Ascending aorta (tissue), 2 donors: ENCODE data around the gene LRRC7. TPM values are rescaled to one million over a fixed set of nuclear protein-coding genes. Genes with fewer than 3 reads are reported as not detected.

ENCODE experiments used
- DNase-seq, 2 donors: peaks; one replicate each; pipeline ENCODE4 v3.0.0-alpha.2; 2019; ENCODE audit warnings: low spot score in 2 of 2
- H3K27ac ChIP-seq, 2 donors: fragments of 200-600 bp; sonication (generic); one replicate each; pipeline ENCODE4 v1.5.1; 2016 to 2017; ENCODE audit warnings: mild to moderate bottlenecking in 1 of 2
- H3K27me3 ChIP-seq: fragments of 200-600 bp; sonication (generic); one replicate; pipeline ENCODE4 v1.5.1; 2017
- H3K36me3 ChIP-seq, 2 donors: fragments of 200-600 bp; sonication (generic); one replicate each; pipeline ENCODE4 v1.5.1; 2016
- H3K4me1 ChIP-seq, 2 donors: fragments of 200-600 bp; sonication (generic); one replicate each; pipeline ENCODE4 v1.5.1; 2016 to 2017; ENCODE audit warnings: mild to moderate bottlenecking in 1 of 2
- H3K4me3 ChIP-seq, 2 donors: fragments of 200-600 bp; sonication (generic); one replicate each; pipeline ENCODE4 v1.5.1; 2016 to 2017; ENCODE audit warnings: mild to moderate bottlenecking in 1 of 2
- H3K9me3 ChIP-seq, 2 donors: fragments of 200-600 bp; sonication (generic); one replicate each; pipeline ENCODE4 v1.5.1; 2016
- CTCF ChIP-seq, 3 experiments: fragments of 200-600 bp in 2 of 3; fragments of 450-650 bp in 1 of 3; sonication (generic) in 2 of 3; IDR thresholded peaks; one replicate each; pipeline ENCODE4 v1.5.1; 2016 to 2019; ENCODE audit warnings: antibody characterized with exemption in 3 of 3, mild to moderate bottlenecking in 1 of 3, moderate library complexity in 1 of 3
- intact Hi-C: fragments of 100-400 bp; cut with DNase I; formaldehyde crosslinking; loops from one replicate; pipeline ENCODE4 v1.15.1; 2023
- total RNA-seq: library from RNA; depleted of rRNA; stranded (reverse); fragments of >200 nt; gene quantifications from one replicate; pipeline ENCODE4 v1.1.0, GENCODE V29; 2016

The LRRC7 gene
- total RNA-seq, 1 donor from 2014 or later = not detected

GRCh38 chr1:69787151-69787550 is 219.4 kb downstream of the LRRC7 start:
- Histone ChIP-seq H3K4me1 (no peaks in the 10 kb centered on the region), H3K27ac (no peak overlapping the region), H3K9me3 (no peaks in the 10 kb centered on the region), H3K4me3 (no peak overlapping the region), H3K27me3 (no peaks in the 10 kb centered on the region), H3K36me3 (no peaks in the 10 kb centered on the region)
- intact Hi-C loops = no loop called here
- DNase-seq = no peak
- TF ChIP-seq CTCF (IDR thresholded peaks at IDR 0.05) = no peak

DNA sequence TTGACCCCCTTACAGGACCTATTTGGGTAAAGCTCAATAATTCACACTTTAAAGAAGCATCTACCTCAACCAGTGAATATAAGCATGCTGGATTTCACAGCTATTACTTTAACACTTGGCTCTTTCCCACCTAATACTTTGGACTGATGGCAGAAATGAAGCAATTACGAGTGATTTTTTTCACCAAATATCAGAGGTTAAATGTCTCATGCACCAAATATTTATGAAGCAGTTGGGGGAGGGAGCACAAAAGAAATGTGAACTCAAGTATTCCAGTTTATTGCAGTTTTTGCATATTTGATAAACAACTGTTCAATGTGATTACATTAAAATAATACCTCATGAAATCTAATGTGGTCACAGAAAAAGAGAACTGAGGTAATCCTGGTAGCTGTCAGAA is 223.6 kb downstream of the LRRC7 start:
- H3K27ac ChIP-seq = no peak overlapping the region
- H3K36me3 ChIP-seq = no peaks in the 10 kb centered on the region
- no peaks in the 10 kb centered on the region for H3K27me3 ChIP-seq
- no peak for TF ChIP-seq CTCF (IDR thresholded peaks at IDR 0.05)
- H3K9me3 ChIP-seq = no peaks in the 10 kb centered on the region
- no peak overlapping the region for H3K4me3 ChIP-seq
- no peak for DNase-seq
- H3K4me1 ChIP-seq = no peaks in the 10 kb centered on the region
- intact Hi-C loops = no loop called here

GRCh38 chr1:69794831-69795230 is 227.1 kb downstream of the LRRC7 start:
- H3K9me3 ChIP-seq = no peaks in the 10 kb centered on the region
- H3K27ac ChIP-seq = no peak overlapping the region
- no peaks in the 10 kb centered on the region for H3K27me3 ChIP-seq
- no peaks in the 10 kb centered on the region for H3K36me3 ChIP-seq
- TF ChIP-seq CTCF (IDR thresholded peaks at IDR 0.05) = no peak
- no peaks in the 10 kb centered on the region for H3K4me1 ChIP-seq
- intact Hi-C loops = no loop called here
- DNase-seq = no peak
- no peak overlapping the region for H3K4me3 ChIP-seq

- Histone ChIP-seq H3K9me3 (no peaks in the 10 kb centered on the region), H3K27me3 (no peaks in the 10 kb centered on the region), H3K36me3 (no peaks in the 10 kb centered on the region), H3K27ac (no peak overlapping the region), H3K4me3 (no peak overlapping the region), H3K4me1 (no peaks in the 10 kb centered on the region)
- DNase-seq = no peak
- intact Hi-C loops = no loop called here
- no peak for TF ChIP-seq CTCF (IDR thresholded peaks at IDR 0.05)
Measured at GRCh38 chr1:69814926-69815325, 247.2 kb downstream of the LRRC7 start.

GRCh38 chr1:69824932-69825331 is 257.2 kb downstream of the LRRC7 start:
- H3K27ac ChIP-seq = no peak overlapping the region
- no peak overlapping the region for H3K4me3 ChIP-seq
- DNase-seq = no peak
- H3K4me1 ChIP-seq = no peaks in the 10 kb centered on the region
- no peaks in the 10 kb centered on the region for H3K27me3 ChIP-seq
- intact Hi-C loops = no loop called here
- H3K36me3 ChIP-seq = no peaks in the 10 kb centered on the region
- H3K9me3 ChIP-seq = no peaks in the 10 kb centered on the region
- no peak for TF ChIP-seq CTCF (IDR thresholded peaks at IDR 0.05)

- Histone ChIP-seq H3K27ac (no peak overlapping the region), H3K4me1 (no peaks in the 10 kb centered on the region), H3K9me3 (no peaks in the 10 kb centered on the region), H3K27me3 (no peaks in the 10 kb centered on the region), H3K36me3 (no peaks in the 10 kb centered on the region), H3K4me3 (no peak overlapping the region)
- no peak for TF ChIP-seq CTCF (IDR thresholded peaks at IDR 0.05)
- no peak for DNase-seq
- intact Hi-C loops = no loop called here
Measured at GRCh38 chr1:69827732-69828131, 260.0 kb downstream of the LRRC7 start.
